Panc1 (cell line): ENCODE data around the gene DOCK3.

Source experiments
- SIN3A ChIP-seq: IDR thresholded peaks from 2 replicates; pipeline ENCODE4 v1.6.1; 2012; ENCODE audit warnings: low read depth, mild to moderate bottlenecking, low read length, moderate library complexity, borderline replicate concordance; ENCODE audit not compliant: insufficient read depth
- TCF7L2 ChIP-seq: IDR thresholded peaks from 2 replicates; pipeline ENCODE4 v1.6.1; 2011; ENCODE audit warnings: mild to moderate bottlenecking, low read depth, low read length, inconsistent platforms
- TF ChIP-seq, protein P1 (sequence below): fragments of 450-650 bp; IDR thresholded peaks from 2 replicates; pipeline ENCODE4 v1.5.1; 2017; ENCODE audit warnings: mild to moderate bottlenecking
- TF ChIP-seq, protein P2 (sequence below), 2 experiments: IDR thresholded peaks; 2 replicates each; pipeline ENCODE4 v1.6.1; 2011 to 2012; ENCODE audit warnings: low read depth in 2 of 2, control low read depth in 1 of 2, low read length in 1 of 2, mild to moderate bottlenecking in 1 of 2, moderate library complexity in 1 of 2; ENCODE audit not compliant: insufficient read depth in 1 of 2

DNA sequence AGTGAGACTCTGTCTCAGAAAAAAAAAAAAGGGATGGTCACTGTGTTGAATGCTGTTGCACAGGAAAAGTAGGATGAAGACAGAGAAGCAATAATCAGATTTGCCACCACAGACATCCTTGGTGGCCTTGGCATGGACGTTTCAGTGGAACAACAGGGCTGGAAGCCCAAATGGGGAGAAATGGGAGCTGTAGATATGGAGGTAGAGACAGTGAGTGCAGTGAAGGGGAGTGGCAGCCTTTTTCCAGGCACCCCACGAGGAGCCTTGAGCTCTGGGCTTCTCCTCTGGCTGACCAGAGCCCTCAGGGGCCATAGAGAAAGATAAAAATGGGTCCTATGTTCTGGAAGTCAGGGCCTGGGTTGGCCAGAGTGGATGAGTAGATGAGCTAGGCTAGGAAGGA is 12.3 kb upstream of the DOCK3 start:
- TF ChIP-seq, protein P1, sequence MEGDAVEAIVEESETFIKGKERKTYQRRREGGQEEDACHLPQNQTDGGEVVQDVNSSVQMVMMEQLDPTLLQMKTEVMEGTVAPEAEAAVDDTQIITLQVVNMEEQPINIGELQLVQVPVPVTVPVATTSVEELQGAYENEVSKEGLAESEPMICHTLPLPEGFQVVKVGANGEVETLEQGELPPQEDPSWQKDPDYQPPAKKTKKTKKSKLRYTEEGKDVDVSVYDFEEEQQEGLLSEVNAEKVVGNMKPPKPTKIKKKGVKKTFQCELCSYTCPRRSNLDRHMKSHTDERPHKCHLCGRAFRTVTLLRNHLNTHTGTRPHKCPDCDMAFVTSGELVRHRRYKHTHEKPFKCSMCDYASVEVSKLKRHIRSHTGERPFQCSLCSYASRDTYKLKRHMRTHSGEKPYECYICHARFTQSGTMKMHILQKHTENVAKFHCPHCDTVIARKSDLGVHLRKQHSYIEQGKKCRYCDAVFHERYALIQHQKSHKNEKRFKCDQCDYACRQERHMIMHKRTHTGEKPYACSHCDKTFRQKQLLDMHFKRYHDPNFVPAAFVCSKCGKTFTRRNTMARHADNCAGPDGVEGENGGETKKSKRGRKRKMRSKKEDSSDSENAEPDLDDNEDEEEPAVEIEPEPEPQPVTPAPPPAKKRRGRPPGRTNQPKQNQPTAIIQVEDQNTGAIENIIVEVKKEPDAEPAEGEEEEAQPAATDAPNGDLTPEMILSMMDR = no peak
- TF ChIP-seq, protein P2, sequence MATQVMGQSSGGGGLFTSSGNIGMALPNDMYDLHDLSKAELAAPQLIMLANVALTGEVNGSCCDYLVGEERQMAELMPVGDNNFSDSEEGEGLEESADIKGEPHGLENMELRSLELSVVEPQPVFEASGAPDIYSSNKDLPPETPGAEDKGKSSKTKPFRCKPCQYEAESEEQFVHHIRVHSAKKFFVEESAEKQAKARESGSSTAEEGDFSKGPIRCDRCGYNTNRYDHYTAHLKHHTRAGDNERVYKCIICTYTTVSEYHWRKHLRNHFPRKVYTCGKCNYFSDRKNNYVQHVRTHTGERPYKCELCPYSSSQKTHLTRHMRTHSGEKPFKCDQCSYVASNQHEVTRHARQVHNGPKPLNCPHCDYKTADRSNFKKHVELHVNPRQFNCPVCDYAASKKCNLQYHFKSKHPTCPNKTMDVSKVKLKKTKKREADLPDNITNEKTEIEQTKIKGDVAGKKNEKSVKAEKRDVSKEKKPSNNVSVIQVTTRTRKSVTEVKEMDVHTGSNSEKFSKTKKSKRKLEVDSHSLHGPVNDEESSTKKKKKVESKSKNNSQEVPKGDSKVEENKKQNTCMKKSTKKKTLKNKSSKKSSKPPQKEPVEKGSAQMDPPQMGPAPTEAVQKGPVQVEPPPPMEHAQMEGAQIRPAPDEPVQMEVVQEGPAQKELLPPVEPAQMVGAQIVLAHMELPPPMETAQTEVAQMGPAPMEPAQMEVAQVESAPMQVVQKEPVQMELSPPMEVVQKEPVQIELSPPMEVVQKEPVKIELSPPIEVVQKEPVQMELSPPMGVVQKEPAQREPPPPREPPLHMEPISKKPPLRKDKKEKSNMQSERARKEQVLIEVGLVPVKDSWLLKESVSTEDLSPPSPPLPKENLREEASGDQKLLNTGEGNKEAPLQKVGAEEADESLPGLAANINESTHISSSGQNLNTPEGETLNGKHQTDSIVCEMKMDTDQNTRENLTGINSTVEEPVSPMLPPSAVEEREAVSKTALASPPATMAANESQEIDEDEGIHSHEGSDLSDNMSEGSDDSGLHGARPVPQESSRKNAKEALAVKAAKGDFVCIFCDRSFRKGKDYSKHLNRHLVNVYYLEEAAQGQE (IDR thresholded peaks at IDR 0.05; ENCODE audit: insufficient read depth in 1 of 2, low read depth in 2 of 2, low read length in 1 of 2) = no peak
- TF ChIP-seq TCF7L2 (no peak), SIN3A (no peak)
